Body of pancreas (tissue), 4 donors: ENCODE results near the gene AUTS2.

Experiments
- CTCF ChIP-seq, 7 experiments: fragments of 450-650 bp in 4 of 7; fragments of 200-600 bp in 3 of 7; sonication (generic) in 3 of 7; IDR thresholded peaks; one replicate each; pipeline ENCODE4 v1.5.1; 2016 to 2019; ENCODE audit warnings: antibody characterized with exemption in 7 of 7
- POLR2A ChIP-seq, 3 donors: fragments of 450-650 bp; IDR thresholded peaks; one replicate each; pipeline ENCODE4 v1.6.1; 2016; ENCODE audit warnings: antibody characterized with exemption in 3 of 3, mild to moderate bottlenecking in 2 of 3

- TF ChIP-seq POLR2A (IDR thresholded peaks at IDR 0.05) (no peak), CTCF (IDR thresholded peaks at IDR 0.05) (no peak)
These were observed 130.0 kb downstream of the AUTS2 start for GRCh38 chr7:69728304-69728703.
